HepG2 (cell line): ENCODE results near the gene SHLD1. TPM values are rescaled to one million over a fixed set of nuclear protein-coding genes. Genes with fewer than 3 reads are reported as not detected.
A peak's percentile ranks its signal among the peaks of the same experiment; 100 is the strongest.

Source experiments
- AKAP8 ChIP-seq: sonication (generic); formaldehyde crosslinking; IDR thresholded peaks from 2 replicates; pipeline ENCODE4 v1.5.1; 2020; ENCODE audit warnings: mild to moderate bottlenecking, missing genetic modification reagents
- ATF7 ChIP-seq, 2 experiments: fragments of 450-650 bp in 1 of 2; sonication (generic) in 1 of 2; formaldehyde crosslinking in 1 of 2; IDR thresholded peaks; 2 replicates each; pipeline versions ENCODE4 v1.4.0 to v1.6.1; 2016 to 2020; ENCODE audit warnings: antibody characterized with exemption in 1 of 2, mild to moderate bottlenecking in 1 of 2, missing genetic modification reagents in 1 of 2
- CEBPG ChIP-seq: IDR thresholded peaks from 2 replicates; pipeline ENCODE4 v1.6.1; 2016
- CREB1 ChIP-seq, 2 experiments: fragments of 450-650 bp in 1 of 2; IDR thresholded peaks; 2 replicates each; pipeline ENCODE4 v1.6.1; 2016 to 2017; ENCODE audit warnings: control low read depth in 1 of 2, mild to moderate bottlenecking in 1 of 2, missing compliant biosample characterization in 1 of 2, missing genetic modification characterization in 1 of 2
- HOXA9 ChIP-seq: sonication (generic); formaldehyde crosslinking; IDR thresholded peaks from 2 replicates; pipeline ENCODE4 v1.8.1; 2022; ENCODE audit warnings: missing genetic modification reagents, mild to moderate bottlenecking, moderate library complexity, borderline replicate concordance
- NRL ChIP-seq: sonication (generic); formaldehyde crosslinking; IDR thresholded peaks from 2 replicates; pipeline ENCODE4 v1.5.0; 2020; ENCODE audit warnings: missing genetic modification reagents, mild to moderate bottlenecking, moderate library complexity, borderline replicate concordance
- PHF21A ChIP-seq: sonication (generic); formaldehyde crosslinking; IDR thresholded peaks from 2 replicates; pipeline ENCODE4 v1.5.0; 2020; ENCODE audit warnings: mild to moderate bottlenecking, missing genetic modification reagents
- PREB ChIP-seq: sonication (generic); formaldehyde crosslinking; IDR thresholded peaks from 2 replicates; pipeline ENCODE4 v1.4.0; 2020; ENCODE audit warnings: missing genetic modification reagents
- RXRA ChIP-seq: sonication (generic); formaldehyde crosslinking; IDR thresholded peaks from 2 replicates; pipeline ENCODE4 v1.5.1; 2020; ENCODE audit warnings: missing genetic modification reagents
- SMARCE1 ChIP-seq: fragments of 450-650 bp; IDR thresholded peaks from 2 replicates; pipeline ENCODE4 v1.6.1; 2017; ENCODE audit warnings: borderline replicate concordance
- TFDP1 ChIP-seq: IDR thresholded peaks from 2 replicates; pipeline ENCODE4 v1.6.1; 2016; ENCODE audit warnings: missing compliant biosample characterization, missing genetic modification reagents, borderline replicate concordance
- TGIF2 ChIP-seq: IDR thresholded peaks from 2 replicates; pipeline ENCODE4 v1.6.1; 2016; ENCODE audit warnings: control low read depth, missing compliant biosample characterization
- ZBTB38 ChIP-seq: sonication (generic); formaldehyde crosslinking; IDR thresholded peaks from 2 replicates; pipeline ENCODE4 v1.5.1; 2020; ENCODE audit warnings: mild to moderate bottlenecking, missing genetic modification reagents
- ZFP62 ChIP-seq: sonication (generic); formaldehyde crosslinking; IDR thresholded peaks from 2 replicates; pipeline ENCODE4 v1.4.0; 2020; ENCODE audit warnings: missing genetic modification reagents
- ZFP90 ChIP-seq: sonication (generic); formaldehyde crosslinking; IDR thresholded peaks from 2 replicates; pipeline ENCODE4 v1.8.0; 2022; ENCODE audit warnings: missing genetic modification reagents, mild to moderate bottlenecking, inconsistent platforms, borderline replicate concordance
- ZNF124 ChIP-seq: sonication (generic); formaldehyde crosslinking; IDR thresholded peaks from 2 replicates; pipeline ENCODE4 v1.4.0; 2020; ENCODE audit warnings: missing genetic modification reagents
- ZNF34 ChIP-seq: sonication (generic); formaldehyde crosslinking; IDR thresholded peaks from 2 replicates; pipeline ENCODE4 v1.4.0; 2020; ENCODE audit warnings: mild to moderate bottlenecking, missing genetic modification reagents, borderline replicate concordance
- ZNF496 ChIP-seq: sonication (generic); formaldehyde crosslinking; IDR thresholded peaks from 2 replicates; pipeline ENCODE4 v1.8.1; 2023; ENCODE audit warnings: mild to moderate bottlenecking, moderate library complexity, missing genetic modification reagents; ENCODE audit not compliant: insufficient replicate concordance
- ZNF766 ChIP-seq: sonication (generic); formaldehyde crosslinking; IDR thresholded peaks from 2 replicates; pipeline ENCODE4 v1.5.0; 2020; ENCODE audit warnings: missing genetic modification reagents, borderline replicate concordance
- ZNF879 ChIP-seq: sonication (generic); formaldehyde crosslinking; IDR thresholded peaks from 2 replicates; pipeline ENCODE4 v1.8.1; 2023; ENCODE audit warnings: missing genetic modification reagents
- polyA plus RNA-seq, 8 experiments: library from polyadenylated mRNA; depleted of rRNA in 3 of 8; stranded (reverse) in 7 of 8; unstranded in 1 of 8; fragments of >200 nt; fragmentation: Illumina TruSeq in 4 of 8; extraction: Trizol in 4 of 8; gene quantifications; 2 replicates each; pipeline versions ENCODE4 v1.2.1 to v1.2.3, GENCODE V29; 2011 to 2016; ENCODE audit warnings: low read depth in 4 of 8, missing spikeins in 1 of 8, mixed read lengths in 1 of 8; ENCODE audit not compliant: insufficient read depth in 1 of 8
- total RNA-seq, 5 experiments: library from RNA; depleted of rRNA; stranded (reverse); fragments of >200 nt; fragmentation: Illumina TruSeq; extraction: Trizol; gene quantifications; 2 replicates each; pipeline ENCODE4 v1.2.3, GENCODE V29; 2016; ENCODE audit warnings: low read depth in 1 of 5
- TF ChIP-seq, protein P1 (sequence below): sonication (generic); formaldehyde crosslinking; IDR thresholded peaks from 2 replicates; pipeline ENCODE4 v1.4.0; 2020; ENCODE audit warnings: missing genetic modification reagents

Gene SHLD1
- total and polyA plus RNA-seq, 2 of the 13 experiments (the other 11 are each of a cell fraction or from before 2014, with no cell fraction given): 8.9 to 10.0 TPM

DNA sequence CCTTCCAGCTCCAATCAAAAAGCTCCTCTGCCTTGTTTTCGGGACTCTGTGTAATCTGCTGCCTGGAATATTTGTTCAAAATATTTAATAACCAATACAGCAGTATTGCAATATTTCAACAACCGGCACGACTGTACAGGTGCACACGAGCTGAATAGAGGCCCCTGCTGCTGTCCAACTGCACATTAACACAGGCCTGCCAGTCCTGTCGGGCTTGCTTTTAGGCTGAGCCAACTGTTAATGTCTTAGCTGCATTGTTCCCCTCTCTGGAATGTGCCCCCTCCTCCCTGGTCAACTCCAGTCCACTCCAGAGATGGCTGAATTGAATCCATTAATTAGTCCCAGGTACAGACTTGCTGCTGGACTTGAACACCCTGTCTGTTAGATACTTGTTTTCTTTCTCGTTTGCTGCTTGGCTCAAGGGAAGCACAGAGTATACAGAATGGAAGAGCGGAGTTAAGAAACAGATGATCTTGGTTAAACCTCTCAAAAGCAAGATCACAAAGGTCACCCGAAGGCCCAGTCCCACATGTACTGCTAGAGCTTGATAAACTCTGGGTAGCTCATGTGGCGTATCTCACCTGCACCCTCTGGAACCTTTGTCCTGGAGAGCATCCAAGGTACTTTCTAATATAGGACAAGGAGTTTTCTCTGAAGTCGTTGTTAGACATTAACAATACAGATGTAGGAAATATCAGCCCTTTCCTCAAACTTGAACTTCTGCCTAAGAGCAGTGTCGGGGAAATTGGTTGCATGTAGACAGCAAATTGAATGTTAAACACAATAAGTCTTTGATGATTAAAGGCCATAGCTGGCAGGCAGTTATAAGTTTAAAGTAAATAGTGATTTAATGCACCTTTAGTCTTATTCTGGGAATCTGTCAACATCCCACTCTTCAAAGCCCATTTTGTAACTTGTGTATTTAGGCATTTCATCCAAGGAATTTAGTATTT, 31.9 kb downstream of the SHLD1 start (continued):
- TF ChIP-seq, protein P1, sequence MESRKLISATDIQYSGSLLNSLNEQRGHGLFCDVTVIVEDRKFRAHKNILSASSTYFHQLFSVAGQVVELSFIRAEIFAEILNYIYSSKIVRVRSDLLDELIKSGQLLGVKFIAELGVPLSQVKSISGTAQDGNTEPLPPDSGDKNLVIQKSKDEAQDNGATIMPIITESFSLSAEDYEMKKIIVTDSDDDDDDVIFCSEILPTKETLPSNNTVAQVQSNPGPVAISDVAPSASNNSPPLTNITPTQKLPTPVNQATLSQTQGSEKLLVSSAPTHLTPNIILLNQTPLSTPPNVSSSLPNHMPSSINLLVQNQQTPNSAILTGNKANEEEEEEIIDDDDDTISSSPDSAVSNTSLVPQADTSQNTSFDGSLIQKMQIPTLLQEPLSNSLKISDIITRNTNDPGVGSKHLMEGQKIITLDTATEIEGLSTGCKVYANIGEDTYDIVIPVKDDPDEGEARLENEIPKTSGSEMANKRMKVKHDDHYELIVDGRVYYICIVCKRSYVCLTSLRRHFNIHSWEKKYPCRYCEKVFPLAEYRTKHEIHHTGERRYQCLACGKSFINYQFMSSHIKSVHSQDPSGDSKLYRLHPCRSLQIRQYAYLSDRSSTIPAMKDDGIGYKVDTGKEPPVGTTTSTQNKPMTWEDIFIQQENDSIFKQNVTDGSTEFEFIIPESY: no peak
- TF ChIP-seq TFDP1 (peak; percentile 44; the same call in 1 of the 2 replicates), CEBPG (CRISPR knock-in tag) (peak; percentile 70), HOXA9 (CRISPR knock-in tag) (no peak), ZNF34 (CRISPR knock-in tag) (no peak), PHF21A (CRISPR knock-in tag) (no peak), NRL (CRISPR knock-in tag) (no peak), PREB (CRISPR knock-in tag) (no peak), ZNF879 (CRISPR knock-in tag) (no peak), ATF7 (IDR thresholded peaks at IDR 0.05) (no peak), ATF7 (CRISPR knock-in tag; IDR thresholded peaks at IDR 0.05) (no peak), ZNF124 (CRISPR knock-in tag) (no peak), AKAP8 (no peak), ZFP62 (CRISPR knock-in tag) (no peak), TGIF2 (CRISPR knock-in tag) (no peak), CREB1 (IDR thresholded peaks at IDR 0.05) (no peak), CREB1 (CRISPR knock-in tag; IDR thresholded peaks at IDR 0.05) (no peak), ZNF496 (CRISPR knock-in tag) (no peak), RXRA (CRISPR knock-in tag) (peak; percentile 72; the same call in 1 of the 2 replicates), SMARCE1 (no peak), ZFP90 (CRISPR knock-in tag) (no peak), ZBTB38 (CRISPR knock-in tag) (peak; percentile 43; the same call in 1 of the 2 replicates), ZNF766 (no peak)
